ENCODE results near the gene RNASEH2B. TPM values are rescaled to one million over a fixed set of nuclear protein-coding genes. Genes with fewer than 3 reads are reported as not detected.

RNASEH2B gene
- total and polyA plus RNA-seq, 2 of the 13 experiments (the other 11 are each of a cell fraction or from before 2014, with no cell fraction given): 17.2 to 55.4 TPM

GRCh38 chr13:50995854-50996253, 86.3 kb downstream of the RNASEH2B start:
- CTCF ChIA-PET (ENCODE audit: low intra/inter-chr PET ratio, low total read pairs): no interaction called here
- DNase-seq (ENCODE audit: low spot score): no peak
- Histone ChIP-seq H3K4me3 (replicated peaks in 1 of 3; ENCODE audit: insufficient read depth in 1 of 3, low read depth in 2 of 3, low read length in 3 of 3) (no peak overlapping the region), H3K27me3 (ENCODE audit: control insufficient read depth in 1 of 2, insufficient read depth in 2 of 2, low read length in 2 of 2) (peaks cover 2 to 14% of the 10 kb centered on the region in 2 experiments; a peak in 3 of 5 replicates), H4K20me1 (ENCODE audit: insufficient read depth, low read length) (no peaks in the 10 kb centered on the region), H3K79me2 (ENCODE audit: insufficient read depth, low read length) (no peaks in the 10 kb centered on the region), H3K4me1 (ENCODE audit: insufficient read depth, low read length) (0 out of 2 replicates have a peak, but pooled peaks cover 5% of the 10 kb centered on the region), H3K27ac (ENCODE audit: extremely low read length, insufficient read depth, low read length) (no peak overlapping the region), H3K36me3 (replicated peaks in 1 of 2; ENCODE audit: control insufficient read depth in 1 of 2, insufficient read depth in 2 of 2, low read length in 2 of 2) (no peaks in the 10 kb centered on the region), H3K4me2 (ENCODE audit: low read depth, low read length) (no peak overlapping the region), H3K9me3 (ENCODE audit: low read length) (no peaks in the 10 kb centered on the region), H2AFZ (ENCODE audit: low read length) (no peak overlapping the region), H3K9ac (ENCODE audit: insufficient read depth, low read depth, low read length) (no peak overlapping the region)
- in situ Hi-C loops (cut with HindIII; ENCODE audit: extremely low pct_ligation_motif_present, low pct_unique_long_range_greater_than_20kb): no loop called here
- TF ChIP-seq ZUFSP (CRISPR knock-in tag; IDR thresholded peaks at IDR 0.05; ENCODE audit: borderline replicate concordance): no peak
- no peak for TF ChIP-seq ZSCAN20 (CRISPR knock-in tag; IDR thresholded peaks at IDR 0.05; ENCODE audit: borderline replicate concordance)
- no peak for TF ChIP-seq ZNF251 (CRISPR knock-in tag; IDR thresholded peaks at IDR 0.05)
- TF ChIP-seq HDAC1 (CRISPR knock-in tag; IDR thresholded peaks at IDR 0.05): no peak
- TF ChIP-seq PLSCR1 (CRISPR knock-in tag; IDR thresholded peaks at IDR 0.05; ENCODE audit: borderline replicate concordance): no peak
- BruUV-seq (replicated peaks): no TSS peak
- intact Hi-C loops (cut with micrococcal nuclease; ENCODE audit: unreplicated experiment): no loop called here
- WGBS (ENCODE audit: low lambda C conversion rate): 63% methylated on average over 4 of the region's 4 CpGs
- FAIRE-seq: no peak
- POLR2A ChIA-PET: no interaction called here
- no peak for ATAC-seq

- ChIA-PET CTCF (ENCODE audit: low intra/inter-chr PET ratio, low total read pairs) (no interaction called here), POLR2A (no interaction called here)
- Histone ChIP-seq H3K36me3 (replicated peaks in 1 of 2; ENCODE audit: control insufficient read depth in 1 of 2, insufficient read depth in 2 of 2, low read length in 2 of 2) (no peaks in the 10 kb centered on the region), H3K9ac (ENCODE audit: insufficient read depth, low read depth, low read length) (no peak overlapping the region), H3K4me3 (replicated peaks in 1 of 3; ENCODE audit: insufficient read depth in 1 of 3, low read depth in 2 of 3, low read length in 3 of 3) (no peak overlapping the region), H3K27ac (ENCODE audit: extremely low read length, insufficient read depth, low read length) (no peak overlapping the region), H4K20me1 (ENCODE audit: insufficient read depth, low read length) (no peaks in the 10 kb centered on the region), H3K9me3 (ENCODE audit: low read length) (no peaks in the 10 kb centered on the region), H3K79me2 (ENCODE audit: insufficient read depth, low read length) (no peaks in the 10 kb centered on the region), H3K4me2 (ENCODE audit: low read depth, low read length) (no peak overlapping the region), H3K4me1 (ENCODE audit: insufficient read depth, low read length) (no peaks in the 10 kb centered on the region), H2AFZ (ENCODE audit: low read length) (no peak overlapping the region), H3K27me3 (ENCODE audit: control insufficient read depth in 1 of 2, insufficient read depth in 2 of 2, low read length in 2 of 2) (peaks cover 2 to 3% of the 10 kb centered on the region in 2 experiments; a peak in 1 of 5 replicates)
- no TSS peak for BruUV-seq (replicated peaks)
- intact Hi-C loops (cut with micrococcal nuclease; ENCODE audit: unreplicated experiment): no loop called here
- 20% methylated on average over 3 of the region's 3 CpGs for WGBS (ENCODE audit: low lambda C conversion rate)
- DNase-seq (ENCODE audit: low spot score) (no peak), FAIRE-seq (no peak), ATAC-seq (no peak)
- in situ Hi-C loops (cut with HindIII; ENCODE audit: extremely low pct_ligation_motif_present, low pct_unique_long_range_greater_than_20kb): no loop called here
- TF ChIP-seq PLSCR1 (CRISPR knock-in tag; IDR thresholded peaks at IDR 0.05; ENCODE audit: borderline replicate concordance) (no peak), ARHGAP35 (CRISPR knock-in tag; IDR thresholded peaks at IDR 0.05; ENCODE audit: borderline replicate concordance) (no peak), ZZZ3 (CRISPR knock-in tag; IDR thresholded peaks at IDR 0.05; ENCODE audit: borderline replicate concordance) (no peak), ZNF713 (CRISPR knock-in tag; IDR thresholded peaks at IDR 0.05) (no peak), ZBTB38 (CRISPR knock-in tag; IDR thresholded peaks at IDR 0.05) (no peak), CCDC6 (CRISPR knock-in tag; IDR thresholded peaks at IDR 0.05) (no peak), ZNF546 (CRISPR knock-in tag; conservative IDR thresholded peaks at IDR 0.05) (no peak), ZNF678 (CRISPR knock-in tag; IDR thresholded peaks at IDR 0.05) (no peak), ZSCAN12 (CRISPR knock-in tag; IDR thresholded peaks at IDR 0.05) (no peak), IRF1 (CRISPR knock-in tag; IDR thresholded peaks at IDR 0.05; ENCODE audit: low read depth) (no peak), AHR (CRISPR knock-in tag; IDR thresholded peaks at IDR 0.05) (no peak), ZNF567 (CRISPR knock-in tag; IDR thresholded peaks at IDR 0.05; ENCODE audit: borderline replicate concordance) (no peak)
Observed at GRCh38 chr13:50998326-50998725, 88.7 kb downstream of the RNASEH2B start.
